Measurements from ENCODE around the gene SLC46A1. TPM values are rescaled to one million over a fixed set of nuclear protein-coding genes. Genes with fewer than 3 reads are reported as not detected.
A peak's percentile ranks its signal among the peaks of the same experiment; 100 is the strongest.

Gene SLC46A1
- total and polyA plus RNA-seq, 9 of the 15 experiments (the other 6 are each of a cell fraction or from before 2014, with no cell fraction given), result 0.24 to 5.5 (median 3.1) TPM

GRCh38 chr17:28370035-28370743 lies 35.8 kb downstream of the SLC46A1 start, which contains the start of gene VTN (continued):
- TF ChIP-seq, protein P1, sequence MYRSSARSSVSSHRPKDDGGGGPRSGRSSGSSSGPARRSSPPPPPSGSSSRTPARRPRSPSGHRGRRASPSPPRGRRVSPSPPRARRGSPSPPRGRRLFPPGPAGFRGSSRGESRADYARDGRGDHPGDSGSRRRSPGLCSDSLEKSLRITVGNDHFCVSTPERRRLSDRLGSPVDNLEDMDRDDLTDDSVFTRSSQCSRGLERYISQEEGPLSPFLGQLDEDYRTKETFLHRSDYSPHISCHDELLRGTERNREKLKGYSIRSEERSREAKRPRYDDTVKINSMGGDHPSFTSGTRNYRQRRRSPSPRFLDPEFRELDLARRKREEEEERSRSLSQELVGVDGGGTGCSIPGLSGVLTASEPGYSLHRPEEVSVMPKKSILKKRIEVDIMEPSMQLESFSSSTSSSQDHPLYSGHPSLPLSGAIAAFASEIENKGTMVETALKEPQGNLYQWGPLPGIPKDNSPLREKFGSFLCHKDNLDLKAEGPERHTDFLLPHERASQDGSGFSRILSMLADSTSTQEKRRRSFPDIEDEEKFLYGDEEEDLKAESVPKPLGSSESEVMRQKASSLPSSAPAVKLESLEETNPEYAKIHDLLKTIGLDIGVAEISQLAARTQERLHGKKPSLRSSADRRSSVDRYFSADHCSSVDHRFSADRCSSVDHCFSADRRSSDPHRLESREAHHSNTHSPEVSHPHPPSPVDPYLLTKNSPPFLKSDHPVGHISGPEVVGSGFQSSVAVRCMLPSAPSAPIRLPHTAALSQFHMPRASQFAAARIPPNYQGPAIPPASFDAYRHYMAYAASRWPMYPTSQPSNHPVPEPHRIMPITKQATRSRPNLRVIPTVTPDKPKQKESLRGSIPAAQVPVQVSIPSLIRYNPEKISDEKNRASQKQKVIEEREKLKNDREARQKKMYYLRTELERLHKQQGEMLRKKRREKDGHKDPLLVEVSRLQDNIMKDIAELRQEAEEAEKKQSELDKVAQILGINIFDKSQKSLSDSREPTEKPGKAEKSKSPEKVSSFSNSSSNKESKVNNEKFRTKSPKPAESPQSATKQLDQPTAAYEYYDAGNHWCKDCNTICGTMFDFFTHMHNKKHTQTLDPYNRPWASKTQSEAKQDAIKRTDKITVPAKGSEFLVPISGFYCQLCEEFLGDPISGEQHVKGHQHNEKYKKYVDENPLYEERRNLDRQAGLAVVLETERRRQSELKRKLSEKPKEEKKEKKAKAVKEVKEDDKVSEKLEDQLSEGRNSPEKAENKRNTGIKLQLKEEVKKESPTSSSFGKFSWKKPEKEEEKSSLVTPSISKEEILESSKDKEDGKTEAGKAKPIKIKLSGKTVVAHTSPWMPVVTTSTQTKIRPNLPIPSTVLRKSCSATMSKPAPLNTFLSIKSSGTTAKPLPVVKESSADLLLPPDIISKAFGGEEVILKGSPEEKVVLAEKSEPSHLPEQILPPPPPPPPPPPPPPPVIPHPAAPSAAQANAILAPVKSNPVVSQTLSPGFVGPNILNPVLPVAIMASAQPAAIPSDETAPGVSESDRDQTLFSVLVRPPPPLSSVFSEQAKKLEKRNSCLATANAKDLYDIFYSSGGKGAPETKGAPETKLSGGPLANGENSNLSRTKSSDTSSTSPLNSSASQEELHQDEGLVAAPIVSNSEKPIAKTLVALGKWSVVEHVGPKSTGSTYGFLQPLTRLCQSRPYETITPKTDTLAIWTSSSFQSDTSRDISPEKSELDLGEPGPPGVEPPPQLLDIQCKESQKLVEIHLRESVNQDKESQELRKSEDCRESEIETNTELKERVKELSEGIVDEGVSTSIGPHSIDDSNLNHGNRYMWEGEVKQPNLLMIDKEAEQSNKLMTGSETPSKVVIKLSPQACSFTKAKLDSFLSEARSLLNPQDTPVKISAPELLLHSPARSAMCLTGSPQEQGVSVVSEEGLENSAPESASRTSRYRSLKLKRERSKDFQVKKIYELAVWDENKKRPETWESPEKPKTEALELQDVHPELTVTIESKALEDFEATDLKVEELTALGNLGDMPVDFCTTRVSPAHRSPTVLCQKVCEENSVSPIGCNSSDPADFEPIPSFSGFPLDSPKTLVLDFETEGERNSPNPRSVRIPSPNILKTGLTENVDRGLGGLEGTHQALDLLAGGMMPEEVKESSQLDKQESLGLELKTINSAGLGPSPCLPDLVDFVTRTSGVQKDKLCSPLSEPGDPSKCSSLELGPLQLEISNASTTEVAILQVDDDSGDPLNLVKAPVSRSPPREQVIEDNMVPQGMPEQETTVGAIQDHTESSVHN (IDR thresholded peaks at IDR 0.05; ENCODE audit: borderline replicate concordance in 1 of 2, low read depth in 1 of 2), result no peak
- no peak for TF ChIP-seq CREM (IDR thresholded peaks at IDR 0.05; ENCODE audit: low read depth)
- TF ChIP-seq SPI1 (IDR thresholded peaks at IDR 0.05; ENCODE audit: borderline replicate concordance, low read depth, low read length), result peak; percentile 91
- TF ChIP-seq SETDB1 (IDR thresholded peaks at IDR 0.05; ENCODE audit: low read length), result no peak
- TF ChIP-seq, protein P2, sequence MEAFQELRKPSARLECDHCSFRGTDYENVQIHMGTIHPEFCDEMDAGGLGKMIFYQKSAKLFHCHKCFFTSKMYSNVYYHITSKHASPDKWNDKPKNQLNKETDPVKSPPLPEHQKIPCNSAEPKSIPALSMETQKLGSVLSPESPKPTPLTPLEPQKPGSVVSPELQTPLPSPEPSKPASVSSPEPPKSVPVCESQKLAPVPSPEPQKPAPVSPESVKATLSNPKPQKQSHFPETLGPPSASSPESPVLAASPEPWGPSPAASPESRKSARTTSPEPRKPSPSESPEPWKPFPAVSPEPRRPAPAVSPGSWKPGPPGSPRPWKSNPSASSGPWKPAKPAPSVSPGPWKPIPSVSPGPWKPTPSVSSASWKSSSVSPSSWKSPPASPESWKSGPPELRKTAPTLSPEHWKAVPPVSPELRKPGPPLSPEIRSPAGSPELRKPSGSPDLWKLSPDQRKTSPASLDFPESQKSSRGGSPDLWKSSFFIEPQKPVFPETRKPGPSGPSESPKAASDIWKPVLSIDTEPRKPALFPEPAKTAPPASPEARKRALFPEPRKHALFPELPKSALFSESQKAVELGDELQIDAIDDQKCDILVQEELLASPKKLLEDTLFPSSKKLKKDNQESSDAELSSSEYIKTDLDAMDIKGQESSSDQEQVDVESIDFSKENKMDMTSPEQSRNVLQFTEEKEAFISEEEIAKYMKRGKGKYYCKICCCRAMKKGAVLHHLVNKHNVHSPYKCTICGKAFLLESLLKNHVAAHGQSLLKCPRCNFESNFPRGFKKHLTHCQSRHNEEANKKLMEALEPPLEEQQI (IDR thresholded peaks at IDR 0.05), result no peak
- TF ChIP-seq NBN (IDR thresholded peaks at IDR 0.05; ENCODE audit: low read depth), result no peak
- no peak for TF ChIP-seq ZNF77 (CRISPR knock-in tag; IDR thresholded peaks at IDR 0.05)
- TF ChIP-seq, protein P3, sequence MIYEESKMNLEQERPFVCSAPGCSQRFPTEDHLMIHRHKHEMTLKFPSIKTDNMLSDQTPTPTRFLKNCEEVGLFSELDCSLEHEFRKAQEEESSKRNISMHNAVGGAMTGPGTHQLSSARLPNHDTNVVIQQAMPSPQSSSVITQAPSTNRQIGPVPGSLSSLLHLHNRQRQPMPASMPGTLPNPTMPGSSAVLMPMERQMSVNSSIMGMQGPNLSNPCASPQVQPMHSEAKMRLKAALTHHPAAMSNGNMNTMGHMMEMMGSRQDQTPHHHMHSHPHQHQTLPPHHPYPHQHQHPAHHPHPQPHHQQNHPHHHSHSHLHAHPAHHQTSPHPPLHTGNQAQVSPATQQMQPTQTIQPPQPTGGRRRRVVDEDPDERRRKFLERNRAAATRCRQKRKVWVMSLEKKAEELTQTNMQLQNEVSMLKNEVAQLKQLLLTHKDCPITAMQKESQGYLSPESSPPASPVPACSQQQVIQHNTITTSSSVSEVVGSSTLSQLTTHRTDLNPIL (CRISPR knock-in tag; IDR thresholded peaks at IDR 0.05), result no peak
- peak; percentile 66; the same call in 1 of the 2 replicates for TF ChIP-seq SOX6 (IDR thresholded peaks at IDR 0.05)
- TF ChIP-seq, protein P4, sequence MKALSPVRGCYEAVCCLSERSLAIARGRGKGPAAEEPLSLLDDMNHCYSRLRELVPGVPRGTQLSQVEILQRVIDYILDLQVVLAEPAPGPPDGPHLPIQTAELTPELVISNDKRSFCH (CRISPR knock-in tag; IDR thresholded peaks at IDR 0.05), result no peak
- TF ChIP-seq, protein P4 (tag; IDR thresholded peaks at IDR 0.05), result peak; percentile 95
- TF ChIP-seq ARID1B (IDR thresholded peaks at IDR 0.05), result peak; percentile 63

Measured in K562 (cell line).